Measurements from ENCODE around the gene TMEM130. TPM values are rescaled to one million over a fixed set of nuclear protein-coding genes. Genes with fewer than 3 reads are reported as not detected.

TMEM130 gene
- total and polyA plus RNA-seq, 10 of the 15 experiments (the other 5 are each of a cell fraction or from before 2014, with no cell fraction given): 0.04 to 0.15 (median 0.11) TPM; not detected in 7

GRCh38 chr7:98802781-98803110 is 67.1 kb downstream of the TMEM130 start:
- H2AFZ ChIP-seq (ENCODE audit: control insufficient read depth, low read depth, low read length): no peak overlapping the region
- no peak for TF ChIP-seq CTCF (IDR thresholded peaks at IDR 0.05 in 2 of 3, conservative IDR thresholded peaks at IDR 0.05 in 1 of 3; ENCODE audit: control insufficient read depth in 2 of 3, extremely low read depth in 1 of 3, insufficient read depth in 1 of 3, low read depth in 3 of 3, low read length in 3 of 3)
- no peak for TF ChIP-seq KDM1A (IDR thresholded peaks at IDR 0.05; ENCODE audit: borderline replicate concordance)
- TF ChIP-seq ATF2 (IDR thresholded peaks at IDR 0.05; ENCODE audit: low read length): peak; percentile 21; the same call in 1 of the 2 replicates
- 0 out of 4 replicates have a peak, but pooled peaks of 1 of the 2 experiments have one; percentile 6 for TF ChIP-seq ETV6 (conservative IDR thresholded peaks at IDR 0.05 in 1 of 2, IDR thresholded peaks at IDR 0.05 in 1 of 2; ENCODE audit: borderline replicate concordance in 1 of 2, low read depth in 1 of 2)
- 0 out of 2 replicates have a peak, but pooled peaks have one; percentile 9 for TF ChIP-seq TCF3 (IDR thresholded peaks at IDR 0.05; ENCODE audit: borderline replicate concordance, insufficient read depth, low read depth, low read length)
- TF ChIP-seq SMARCA5 (IDR thresholded peaks at IDR 0.05): peak; percentile 53; the same call in 1 of the 2 replicates
- TF ChIP-seq IRF4 (IDR thresholded peaks at IDR 0.05; ENCODE audit: low read depth, low read length): peak; percentile 21; the same call in 1 of the 2 replicates
- 0 out of 2 replicates have a peak, but pooled peaks have one; percentile 66 for TF ChIP-seq CHD4 (IDR thresholded peaks at IDR 0.05)
- peak; percentile 64 for TF ChIP-seq TCF12 (IDR thresholded peaks at IDR 0.05; ENCODE audit: low read depth, low read length)
- peak; percentile 8; the same call in 1 of the 2 replicates for TF ChIP-seq NFIC (IDR thresholded peaks at IDR 0.05; ENCODE audit: low read depth, low read length)
- no peak for TF ChIP-seq PAX5 (IDR thresholded peaks at IDR 0.05; ENCODE audit: borderline replicate concordance, low read depth, low read length)
- TF ChIP-seq POU2F2 (IDR thresholded peaks at IDR 0.05; ENCODE audit: borderline replicate concordance, low read depth, low read length): peak; percentile 95
- peak; percentile 88 for TF ChIP-seq RUNX3 (IDR thresholded peaks at IDR 0.05; ENCODE audit: low read length)
- peak; percentile 37 for TF ChIP-seq SP1 (IDR thresholded peaks at IDR 0.05; ENCODE audit: low read depth, low read length)
- H3K79me2 ChIP-seq (ENCODE audit: control insufficient read depth, insufficient read depth, low read length): no peaks in the 10 kb centered on the region
- BruUV-seq (replicated peaks): no TSS peak
- H3K4me3 ChIP-seq: peak overlapping the region; percentile 28; the same call in 1 of the 2 replicates
- H3K27me3 ChIP-seq (replicated peaks in 1 of 2; ENCODE audit: control insufficient read depth in 2 of 2, insufficient read depth in 2 of 2, low read length in 1 of 2): no peaks in the 10 kb centered on the region
- H3K4me1 ChIP-seq (ENCODE audit: control insufficient read depth, insufficient read depth, low read length): peaks cover 18% of the 10 kb centered on the region
- CTCF ChIA-PET: interaction anchor here (0.9 to 3.5 kb wide), 3 partner anchors 38 to 58 kb away, joined by 3 to 16 read pairs (median 8); no protein-coding TSS in a partner anchor
- in situ Hi-C loops (cut with MboI): no loop called here
- no peak for FAIRE-seq
- ATAC-seq: peak; percentile 53
- H3K4me2 ChIP-seq (ENCODE audit: control insufficient read depth, insufficient read depth): peak overlapping the region; percentile 82; the same call in 1 of the 2 replicates
- intact Hi-C loops (cut with micrococcal nuclease; ENCODE audit: unreplicated experiment): loop anchor here (1.0 kb wide), 1 partner anchor 30 kb away; no protein-coding TSS in a partner anchor
- H3K9ac ChIP-seq (ENCODE audit: control insufficient read depth, insufficient read depth, low read length): peak overlapping the region; percentile 50
- SMC1A ChIA-PET (ENCODE audit: uncharacterized antibody, unreplicated experiment): no interaction called here
- POLR2A ChIA-PET: no interaction called here
- H3K9me3 ChIP-seq (replicated peaks; ENCODE audit: control insufficient read depth, insufficient read depth, low read length): peaks cover 23% of the 10 kb centered on the region
- peak overlapping the region; percentile 92 for H3K27ac ChIP-seq (ENCODE audit: control insufficient read depth, insufficient read depth)
- RAD21 ChIA-PET (ENCODE audit: unreplicated experiment): interaction anchor here (0.6 to 1.5 kb wide), 4 partner anchors 11 to 570 kb away, joined by 3 to 4 read pairs (median 3); no protein-coding TSS in a partner anchor
- 0% methylated on average over 2 of the region's 2 CpGs for WGBS (ENCODE audit: insufficient coverage, insufficient replicate concordance, low lambda C conversion rate, missing lambda C conversion rate)
- H3K36me3 ChIP-seq (ENCODE audit: control insufficient read depth in 2 of 2, insufficient read depth in 2 of 2, low read length in 1 of 2): no peaks in the 10 kb centered on the region; a peak in 1 of 4 replicates
- H4K20me1 ChIP-seq (ENCODE audit: control insufficient read depth, insufficient read depth): no peaks in the 10 kb centered on the region
- peak; percentile 79 for DNase-seq (ENCODE audit: low read depth, low spot score)

Measured in GM12878 (cell line).